ENCODE measurements around the gene ECHS1.
A peak's percentile ranks its signal among the peaks of the same experiment; 100 is the strongest.
"Not testable (repeated sequence)": the region's sequence is repeated elsewhere in the genome, so short reads cannot be mapped to it uniquely, and the experiment has no call there.

The ECHS1 gene

DNA sequence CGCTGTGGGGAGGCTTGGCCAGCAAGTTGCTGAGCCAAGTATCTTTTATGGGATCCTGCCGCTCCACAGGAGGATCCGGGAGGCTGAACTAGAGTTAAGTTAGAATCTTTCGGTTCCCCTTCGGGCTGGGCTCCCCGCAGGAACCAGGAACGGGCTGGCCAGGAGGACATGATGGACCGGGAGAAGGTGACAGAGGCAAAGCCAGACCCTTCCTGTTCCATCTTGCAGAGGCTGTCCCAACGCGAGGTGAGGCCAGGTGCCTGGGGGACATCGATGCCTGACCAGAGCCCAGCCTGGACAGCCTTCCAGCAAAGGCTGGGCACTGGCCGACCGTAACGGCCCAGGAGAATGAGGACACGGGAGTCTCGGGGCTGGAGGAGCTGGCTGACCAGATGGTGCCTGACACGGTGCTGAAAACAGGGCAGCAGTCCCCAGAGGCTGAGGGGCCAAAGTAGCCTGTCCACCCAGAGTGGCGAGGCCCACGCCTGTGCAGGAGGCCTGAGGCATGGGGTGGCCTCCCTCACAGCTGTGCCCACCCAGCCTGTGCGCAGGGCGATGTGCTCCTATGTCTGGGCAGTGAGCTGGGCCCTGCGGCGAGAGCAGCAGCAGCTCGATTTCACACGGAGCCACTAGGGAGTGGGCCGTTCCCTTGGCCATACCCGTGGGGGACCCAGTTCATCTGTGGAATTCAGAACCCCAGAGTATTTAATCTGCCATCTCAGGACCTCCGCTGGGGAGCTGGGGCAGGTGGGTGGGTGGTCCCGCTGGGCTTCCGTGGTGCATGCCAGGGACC lies 4.1 kb upstream of the ECHS1 start:
- no peak for DNase-seq

DNA sequence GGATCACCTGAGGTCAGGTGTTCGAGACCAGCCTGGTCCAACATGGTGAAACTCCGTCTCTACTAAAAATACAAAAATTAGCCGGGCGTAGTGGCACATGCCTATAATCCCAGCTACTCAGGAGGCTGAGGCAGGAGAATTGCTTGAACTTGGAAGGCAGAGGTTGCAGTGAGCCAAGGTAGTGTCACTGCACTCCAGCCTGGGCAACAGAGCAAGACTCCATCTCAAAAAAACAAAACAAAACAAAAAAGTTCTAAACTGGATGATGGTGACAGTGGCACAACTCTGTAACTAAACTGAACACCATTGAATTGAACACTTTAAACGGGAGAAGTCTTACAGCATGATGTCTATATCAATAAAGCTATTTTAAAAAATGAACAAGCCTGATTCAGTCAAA lies 3.0 kb upstream of the ECHS1 start:
- not testable (repeated sequence) for DNase-seq

DNA sequence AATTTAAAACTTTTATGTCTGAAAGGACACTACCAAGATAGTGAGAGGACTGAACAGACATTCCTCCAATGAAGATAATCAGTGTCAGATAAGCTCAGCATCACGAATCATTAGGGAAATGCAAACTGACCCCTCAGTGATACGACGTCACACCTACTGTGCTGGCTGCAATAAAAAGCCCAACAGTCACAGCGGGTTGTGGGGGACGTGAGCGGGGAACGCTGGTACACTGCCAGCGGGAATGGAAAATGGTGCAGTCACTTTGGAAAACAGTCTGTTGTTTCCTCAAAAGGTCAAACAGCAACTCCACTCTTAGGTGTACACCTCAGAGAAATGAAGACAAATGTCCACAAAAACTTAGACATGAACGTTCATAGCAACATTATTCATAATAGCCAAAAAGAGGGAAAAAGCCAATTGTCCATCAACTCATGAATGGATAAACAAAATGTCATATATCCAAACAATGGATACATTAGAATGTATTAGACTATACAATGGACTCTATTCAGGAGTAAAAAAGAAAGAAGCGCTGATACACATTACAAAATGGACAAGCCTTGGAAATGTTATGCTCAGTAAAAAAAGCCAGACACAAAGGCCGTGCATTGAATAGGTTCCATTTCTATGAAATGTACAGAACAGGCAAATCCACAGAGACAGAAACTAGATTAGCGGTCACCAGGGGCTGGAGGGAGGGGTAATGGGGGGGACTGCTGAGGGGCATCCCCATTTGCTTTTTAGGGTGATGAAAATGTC lies 2.4 kb upstream of the ECHS1 start:
- DNase-seq = peak; percentile 13

DNA sequence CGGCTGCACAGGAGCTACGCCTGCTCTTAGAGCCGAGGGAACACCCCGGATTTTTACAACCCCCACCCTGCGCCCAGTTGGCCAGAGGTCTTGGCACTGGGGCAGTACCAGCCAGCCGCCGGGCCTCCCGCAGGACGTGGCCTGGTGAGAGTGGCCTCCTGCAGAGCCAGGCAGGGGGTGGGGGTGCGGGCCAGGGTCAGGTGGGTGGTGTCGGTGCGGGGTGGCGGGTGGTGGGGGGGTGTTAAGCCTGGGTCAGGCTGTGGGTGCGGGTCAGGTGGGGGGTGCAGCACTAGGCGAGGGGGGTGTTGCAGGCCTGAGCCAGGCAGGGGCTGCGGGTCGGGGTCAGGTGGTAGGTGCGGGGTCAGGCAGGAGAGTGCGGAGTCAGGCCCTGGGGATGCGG lies 647 bp downstream of the ECHS1 start:
- DNase-seq = no peak

DNA sequence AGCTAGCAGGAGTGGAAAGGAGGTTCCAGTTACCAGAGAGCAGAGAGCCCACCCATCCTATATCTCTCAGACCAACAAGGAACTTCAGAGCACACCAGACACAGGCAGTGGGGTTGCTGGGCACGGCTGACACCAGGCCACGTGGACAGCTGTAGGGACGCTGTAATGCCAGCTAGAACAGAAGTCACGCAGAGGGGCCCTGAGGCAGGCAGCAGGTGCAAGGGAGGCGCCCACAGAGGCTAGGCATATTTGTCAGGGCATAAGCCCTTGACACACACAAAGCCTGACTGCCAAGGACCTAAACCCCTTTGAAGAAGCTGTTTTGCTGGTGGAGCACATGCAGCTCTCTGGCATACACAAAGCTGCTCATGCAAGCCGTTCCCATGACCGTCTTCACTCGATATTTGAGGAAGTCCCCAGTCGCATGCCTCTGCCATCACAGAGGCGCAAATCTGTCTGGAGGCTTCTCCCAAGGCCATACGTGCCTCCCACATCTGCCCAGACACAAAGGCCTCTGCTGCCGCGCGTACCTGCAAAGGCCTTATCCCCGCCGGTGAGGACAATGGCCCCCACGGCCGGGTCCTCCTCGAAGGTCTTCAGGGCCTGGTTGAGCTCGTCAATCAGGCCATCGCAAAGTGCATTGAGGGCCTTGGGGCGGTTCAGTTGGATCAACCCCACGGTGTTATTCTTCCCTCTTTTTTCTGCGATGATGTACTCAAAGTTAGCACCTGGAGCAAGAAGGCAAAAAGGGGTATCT lies 2.9 kb downstream of the ECHS1 start:
- DNase-seq = no peak

DNA sequence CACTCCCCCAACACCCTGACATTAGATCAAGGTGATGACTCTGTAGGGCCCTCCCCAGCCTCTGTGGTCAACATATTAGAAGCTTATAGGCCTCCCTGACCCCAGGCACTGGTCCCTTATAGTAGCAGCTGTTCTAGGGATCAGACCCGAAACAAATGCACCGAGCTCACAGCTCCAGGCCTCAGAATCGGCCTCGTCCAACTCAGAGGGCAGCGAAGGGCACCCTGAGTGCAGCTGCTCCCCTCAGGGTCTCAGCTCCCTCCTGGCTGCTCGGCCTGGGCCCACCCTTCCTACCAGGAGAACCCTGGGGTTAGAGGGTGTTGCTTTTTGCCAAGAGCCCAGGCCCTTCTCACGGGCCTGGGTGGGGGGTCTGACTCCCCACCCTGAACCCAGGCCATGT lies 5.0 kb downstream of the ECHS1 start:
- no peak for DNase-seq

DNA sequence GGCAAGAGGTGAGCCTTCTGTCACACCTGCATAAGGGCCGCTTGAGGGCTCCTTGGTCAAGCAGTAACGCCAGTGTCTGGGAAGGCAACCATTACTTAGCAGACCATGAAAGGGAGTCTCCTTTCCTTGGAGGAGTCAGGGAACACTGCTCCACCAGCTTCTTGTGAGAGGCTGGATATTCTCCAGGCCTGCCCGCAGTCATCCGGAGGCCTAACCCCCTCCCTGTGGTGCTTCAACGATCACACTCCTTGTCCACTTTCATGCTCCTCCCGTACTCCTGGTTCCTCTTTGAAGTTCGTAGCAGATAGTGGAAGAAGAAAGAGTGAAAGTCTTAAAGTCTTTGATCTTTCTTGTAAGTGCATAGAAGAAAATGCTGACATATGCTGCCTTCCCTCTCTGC lies 5.7 kb downstream of the ECHS1 start:
- DNase-seq = not testable (repeated sequence)

DNA sequence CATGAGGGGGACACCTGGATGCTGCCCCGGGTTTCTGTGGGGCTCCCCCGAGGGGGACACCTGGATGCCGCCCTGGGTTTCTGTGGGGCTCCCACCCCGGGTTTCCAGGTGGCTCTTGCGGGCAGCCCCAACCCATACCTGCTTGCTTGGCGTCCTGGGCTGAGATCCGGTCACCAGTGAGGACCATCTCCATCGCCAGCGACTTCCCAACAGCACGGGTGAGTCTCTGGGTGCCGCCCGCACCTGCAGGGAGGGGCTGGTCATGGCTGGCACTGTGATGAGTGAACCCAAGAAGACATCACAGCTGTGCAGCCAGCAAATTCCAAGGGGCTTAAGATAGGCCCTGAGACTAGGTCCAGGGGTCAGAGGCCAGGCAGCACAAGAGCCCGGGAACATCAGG lies 6.4 kb downstream of the ECHS1 start:
- no peak for DNase-seq

DNA sequence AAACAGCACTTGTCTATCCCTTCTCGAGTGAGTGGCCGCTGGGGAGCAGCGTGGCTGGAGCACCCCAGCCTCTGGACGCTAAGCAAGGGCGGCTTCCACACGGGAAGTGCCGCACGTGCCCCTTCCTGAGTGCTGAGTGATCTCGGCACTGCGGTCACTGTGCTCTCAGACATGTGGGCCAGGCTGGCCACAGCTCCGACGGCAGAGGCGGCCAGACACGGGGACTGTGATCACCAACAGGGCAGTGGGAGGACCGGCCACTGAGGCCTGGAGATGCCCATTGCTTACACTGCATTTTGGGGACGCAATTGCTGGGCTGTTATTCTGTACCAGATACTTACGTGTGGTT lies 7.0 kb downstream of the ECHS1 start:
- no peak for DNase-seq

DNA sequence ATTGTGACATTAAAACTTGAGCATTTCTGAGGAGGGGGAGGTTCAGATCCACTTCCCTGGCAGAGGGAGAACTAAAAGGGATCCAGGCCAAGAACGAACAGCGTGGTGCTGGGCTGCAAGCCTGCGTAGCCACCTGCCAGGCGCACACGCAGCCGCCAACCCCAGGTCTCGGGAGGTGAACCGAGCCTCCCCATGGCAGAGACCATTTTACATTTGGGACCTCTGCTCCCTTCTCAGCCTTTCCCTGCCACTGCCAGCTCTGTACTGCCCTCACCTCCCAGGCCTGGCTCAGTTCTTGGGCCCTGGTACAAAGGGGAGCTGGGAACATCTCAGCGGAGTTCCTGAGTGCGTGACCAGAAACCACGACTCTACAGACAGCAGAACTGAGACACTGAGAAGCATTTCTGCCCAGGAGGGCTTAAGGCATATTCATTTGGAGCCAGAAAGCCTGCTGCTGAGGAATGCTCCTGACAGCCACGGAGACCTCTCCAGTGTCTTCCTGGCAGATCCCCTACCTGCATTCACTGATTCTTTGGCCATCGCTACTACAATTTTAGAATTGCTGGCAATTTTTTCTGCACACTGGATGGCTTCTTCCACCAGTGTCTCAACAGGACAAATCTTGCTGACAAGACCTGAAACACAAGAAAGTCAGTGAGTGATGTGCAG lies 7.6 kb downstream of the ECHS1 start:
- DNase-seq = no peak

DNA sequence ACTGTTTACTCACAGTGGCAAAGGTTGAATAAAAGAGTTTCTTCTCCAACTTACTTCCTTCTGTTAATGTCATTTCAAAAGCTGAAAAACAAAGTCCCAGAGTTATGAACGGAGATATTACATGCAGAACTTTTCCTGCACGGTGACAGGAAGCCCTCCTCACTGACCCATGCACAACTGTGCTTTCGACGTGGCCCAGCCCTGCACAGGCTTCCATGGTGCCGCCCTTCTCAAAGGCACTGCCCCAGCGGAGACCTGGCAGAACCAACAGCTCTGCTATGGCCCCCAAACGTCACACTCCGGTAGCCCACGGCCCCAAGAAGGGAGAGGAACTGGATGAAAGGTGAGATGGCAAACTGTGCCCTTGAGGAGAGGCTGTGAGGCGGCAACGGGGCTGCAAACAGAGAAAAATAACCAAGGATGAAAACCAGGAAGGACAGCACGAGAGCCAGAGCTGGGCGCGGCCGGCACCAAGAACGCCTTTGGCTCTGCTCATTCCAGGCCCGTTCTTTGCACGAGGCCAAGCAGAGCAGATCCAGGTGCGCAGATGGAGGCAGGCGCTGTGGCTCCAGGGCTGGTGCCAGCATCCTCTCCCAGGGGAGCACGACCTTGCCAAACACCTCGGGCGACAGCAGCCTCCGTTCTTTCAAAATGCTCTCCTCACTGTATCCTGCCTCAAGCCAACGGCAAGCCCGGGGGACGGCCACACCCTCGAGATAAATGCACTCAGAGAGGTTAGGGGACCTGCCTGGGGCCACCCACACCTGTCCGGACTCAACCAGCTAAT lies 8.3 kb downstream of the ECHS1 start:
- peak; percentile 67 for DNase-seq

DNA sequence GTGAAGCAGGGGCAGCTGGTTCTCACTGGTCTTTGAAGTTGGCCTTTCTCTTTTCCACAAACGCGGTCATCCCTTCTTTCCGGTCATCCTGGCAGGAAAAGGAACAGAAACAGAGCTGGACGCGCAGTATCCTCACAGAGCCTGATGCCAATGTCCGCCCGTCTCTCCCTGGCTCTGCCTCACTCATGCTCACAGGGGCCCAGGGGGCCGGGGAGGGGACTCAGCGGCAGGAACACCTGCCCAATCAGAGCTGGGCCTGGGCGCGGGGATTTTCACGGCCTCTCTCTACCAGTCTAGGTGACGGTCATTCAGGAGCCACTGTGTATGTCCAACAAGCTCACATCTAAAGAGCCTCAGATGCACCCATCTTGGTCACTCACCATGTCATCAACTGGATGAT lies 10.3 kb downstream of the ECHS1 start:
- DNase-seq = no peak

DNA sequence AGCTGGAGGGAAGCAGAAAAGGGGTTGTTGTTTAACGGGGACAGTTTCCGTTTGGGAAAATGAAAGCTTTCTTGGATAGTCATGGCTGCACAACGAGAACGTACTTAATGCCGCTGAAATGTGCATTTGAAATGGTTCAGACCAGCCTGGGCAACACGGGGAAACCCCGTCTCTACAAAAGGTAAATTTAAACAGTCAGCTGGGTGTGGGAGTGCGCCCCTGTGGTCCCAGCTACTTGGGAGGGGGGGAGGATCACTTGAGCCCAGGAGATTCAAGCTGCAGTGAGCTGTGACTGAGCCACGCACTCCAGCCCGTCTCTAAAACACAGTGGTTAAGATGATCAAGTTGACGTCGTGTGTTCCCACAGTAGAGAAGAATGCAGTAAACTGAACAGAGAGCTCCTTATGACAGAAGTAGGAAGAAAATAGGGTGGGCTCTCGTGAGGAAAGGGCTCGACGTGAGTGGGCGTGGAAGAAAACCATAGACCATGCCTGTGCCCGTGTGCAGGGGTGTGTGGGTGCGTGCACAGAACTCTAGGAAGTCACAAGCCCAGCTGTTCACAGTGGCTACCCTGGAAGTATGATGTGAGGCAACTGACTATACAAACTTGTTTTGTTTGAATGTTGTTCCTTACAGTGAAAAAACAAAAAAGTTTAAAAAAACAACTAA lies 11.2 kb downstream of the ECHS1 start:
- no peak for DNase-seq

DNA sequence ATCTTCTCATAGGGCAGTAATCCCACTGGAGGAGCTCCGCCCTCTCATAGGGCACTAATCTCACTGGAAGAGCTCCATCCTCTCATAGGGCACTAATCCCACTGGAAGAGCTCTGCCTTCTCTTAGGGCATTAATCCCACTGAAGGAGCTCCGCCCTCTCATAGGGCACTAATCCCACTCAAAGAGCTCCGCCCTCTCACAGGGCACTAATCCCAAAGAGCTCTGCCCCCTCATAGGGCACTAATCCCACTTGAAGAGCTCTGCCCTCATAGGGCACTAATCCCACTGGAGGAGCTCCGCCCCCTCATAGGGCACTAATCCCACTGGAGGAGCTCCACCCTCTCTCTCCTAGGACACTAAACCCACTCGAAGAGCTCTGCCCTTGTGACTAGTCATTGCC lies 11.9 kb downstream of the ECHS1 start:
- DNase-seq = no peak

DNA sequence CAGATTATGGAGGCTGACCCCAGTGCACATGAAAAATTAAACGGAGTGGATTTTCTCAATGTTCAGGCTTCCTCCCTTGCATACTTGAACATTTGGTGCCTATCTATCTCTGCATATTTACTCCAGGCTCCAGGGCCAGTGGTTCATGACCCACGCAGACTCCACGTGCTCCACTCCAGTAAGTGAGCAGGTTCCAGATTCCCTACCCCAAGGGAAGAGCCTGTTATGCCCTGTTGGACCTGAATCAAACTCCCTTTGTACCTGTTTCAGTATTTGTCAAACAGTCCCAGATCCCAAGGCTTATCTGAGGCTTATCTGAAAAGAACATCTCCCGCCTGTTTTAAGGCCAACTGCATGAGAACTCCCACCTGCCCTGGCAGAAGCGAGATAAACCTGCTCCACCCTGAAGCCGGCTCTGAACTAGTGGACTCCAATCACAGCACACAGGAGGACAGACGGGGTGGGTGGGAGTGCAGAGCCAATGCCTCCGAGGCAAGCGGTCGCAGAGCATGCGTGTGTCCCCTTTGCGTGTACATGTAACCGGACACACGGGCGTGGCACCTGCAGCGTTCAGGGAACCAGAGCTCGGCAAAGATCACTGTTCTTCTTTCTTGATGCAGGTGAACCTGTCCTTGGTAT lies 13.1 kb downstream of the ECHS1 start:
- no peak for DNase-seq

DNA sequence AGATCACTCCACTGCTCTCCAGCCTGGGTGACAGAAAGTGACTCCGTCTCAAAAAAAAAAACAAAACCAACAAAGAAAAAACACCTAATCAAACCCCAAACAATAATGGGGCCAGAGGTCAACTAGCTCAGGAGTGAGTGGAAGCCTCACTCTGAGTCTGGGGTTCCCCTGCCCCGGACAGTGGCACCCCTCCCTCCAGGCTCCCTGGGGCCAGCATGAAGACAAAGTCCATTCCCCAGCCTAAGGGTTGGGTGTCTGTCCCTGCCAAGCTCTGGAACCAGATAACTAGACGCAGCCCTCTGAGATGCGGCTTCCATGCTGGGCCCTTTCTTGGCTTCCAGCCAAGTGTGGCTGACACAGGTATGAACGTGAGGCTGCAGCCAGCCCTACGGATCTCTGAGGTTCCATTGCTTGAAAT lies 13.6 kb downstream of the ECHS1 start:
- peak; percentile 82 for DNase-seq

DNA sequence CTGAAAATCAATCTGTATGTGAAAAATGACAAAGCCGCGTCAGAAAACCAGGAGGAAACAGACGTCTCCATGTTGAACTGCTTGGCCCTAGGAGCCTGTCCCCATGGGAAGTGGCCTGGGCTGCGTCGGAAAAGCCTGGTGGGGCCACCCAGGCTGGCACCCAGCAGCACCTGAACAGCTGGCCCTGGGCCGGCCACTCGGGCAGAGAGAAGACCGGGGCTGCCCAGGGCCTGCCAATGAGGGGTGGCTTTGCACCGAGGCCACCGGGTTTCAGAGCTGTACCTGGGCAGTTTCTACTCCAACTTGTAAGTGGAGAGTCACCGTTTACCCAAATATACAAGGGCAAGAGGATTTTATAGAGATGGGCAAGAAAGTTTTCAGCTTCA lies 14.2 kb downstream of the ECHS1 start:
- no peak for DNase-seq

DNA sequence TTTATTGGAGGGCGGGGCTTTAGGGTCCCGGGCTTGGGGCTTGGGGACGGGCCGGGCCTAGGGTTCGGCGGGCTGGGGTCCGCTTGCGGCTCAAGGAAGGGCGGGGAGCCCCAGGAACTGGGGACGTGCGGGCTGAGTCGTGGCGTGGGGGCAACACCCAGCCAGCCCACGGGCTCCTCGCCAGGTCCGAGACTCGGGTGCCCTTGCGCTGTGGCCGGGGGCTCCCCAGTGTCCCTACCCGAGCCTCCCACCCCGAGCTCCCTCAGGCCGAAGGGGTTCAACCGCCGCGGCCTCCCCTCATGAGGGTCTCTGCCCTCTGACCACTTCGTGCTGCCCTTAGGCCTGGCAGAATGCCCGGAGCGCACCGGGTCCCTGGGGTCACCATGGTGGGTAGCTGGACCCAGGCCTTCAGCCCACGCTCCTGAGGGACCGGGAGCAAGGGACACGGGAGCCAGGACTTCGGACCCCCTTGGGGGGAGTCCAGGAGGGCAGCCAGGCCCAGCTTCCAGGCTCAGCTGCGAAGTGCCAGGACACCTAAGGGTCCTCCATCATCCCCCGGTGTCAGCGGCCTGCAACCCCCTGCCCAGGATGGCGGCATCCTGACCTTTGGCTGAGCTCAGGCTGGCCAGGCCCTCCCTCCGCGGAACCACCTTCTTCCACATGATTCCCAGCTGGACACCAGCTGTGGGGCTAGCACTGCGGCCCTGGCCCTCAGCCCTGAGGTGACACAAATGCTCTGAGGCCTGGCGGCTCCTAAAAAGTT lies 14.8 kb downstream of the ECHS1 start:
- no peak for DNase-seq

DNA sequence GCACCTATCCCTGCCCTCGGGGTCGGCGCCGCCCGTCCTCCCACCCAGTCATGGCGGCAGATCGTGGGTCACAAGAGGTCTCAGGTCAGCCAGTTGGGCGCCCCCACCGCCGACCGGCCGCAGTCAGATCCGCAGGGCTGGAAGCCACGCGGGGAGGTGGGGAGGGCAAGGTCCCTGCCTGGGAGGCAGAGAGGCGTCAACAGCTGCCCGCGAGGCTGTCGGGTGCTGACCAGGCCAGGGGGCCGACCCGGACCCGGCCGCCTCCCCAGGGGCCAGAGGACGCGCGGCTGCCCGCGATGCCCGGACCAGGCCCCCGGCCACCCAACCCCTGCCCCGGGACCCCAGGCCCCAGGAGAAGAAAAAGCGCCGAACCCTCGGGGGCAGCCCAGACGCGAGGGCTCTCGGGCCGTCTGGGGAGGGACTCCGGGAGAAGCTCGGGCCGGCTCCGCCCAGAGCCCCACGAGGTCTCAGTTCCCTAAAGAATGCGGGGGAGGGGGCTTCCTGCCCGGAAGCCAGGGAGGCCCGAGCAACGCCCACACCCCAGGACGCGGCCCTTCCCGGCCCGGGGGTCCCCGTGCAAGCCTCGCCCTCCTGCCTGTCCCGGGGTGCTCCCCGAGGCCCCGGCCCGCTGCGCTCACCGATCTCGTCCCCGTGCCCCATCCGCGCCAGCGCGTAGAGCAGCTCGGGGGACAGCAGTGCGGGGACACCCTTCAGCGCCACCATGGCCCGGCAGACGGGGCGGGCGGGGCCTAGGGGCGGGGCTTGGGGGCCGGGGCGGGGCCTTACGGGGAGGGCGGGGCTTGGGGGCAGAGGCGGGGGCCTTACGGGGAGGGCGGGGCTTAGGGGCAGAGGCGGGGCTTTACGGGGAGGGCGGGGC lies 15.6 kb downstream of the ECHS1 start, which contains the start of gene FUOM:
TSS of gene FUOM (minus strand) at position 735 of the 877 bp plus-strand sequence. CDS start at position 723, 12 bp downstream.
- peak; percentile 75 for DNase-seq

All from NCI-H69 (cell line).